Thymus (tissue), 11 donors: Measurements from ENCODE around the gene IGSF3. TPM values are rescaled to one million over a fixed set of nuclear protein-coding genes. Genes with fewer than 3 reads are reported as not detected.
"Not testable (repeated sequence)": the region's sequence is repeated elsewhere in the genome, so short reads cannot be mapped to it uniquely, and the experiment has no call there.

Source experiments
- DNase-seq, 9 donors: peaks; one replicate each; pipeline ENCODE4 v3.0.0-alpha.2; 2013; ENCODE audit warnings: low spot score in 9 of 9, low read depth in 6 of 9, missing footprints in 1 of 9
- H3K27ac ChIP-seq, 2 donors: one replicate each; pipeline ENCODE4 v1.5.1; 2013; ENCODE audit warnings: control low read depth in 1 of 2, low read depth in 1 of 2, low read length in 1 of 2, mild to moderate bottlenecking in 1 of 2, moderate library complexity in 1 of 2
- H3K27me3 ChIP-seq, 2 donors: one replicate each; pipeline ENCODE4 v1.5.1; 2013; ENCODE audit warnings: low read length in 1 of 2; ENCODE audit not compliant: control insufficient read depth in 2 of 2, insufficient read depth in 1 of 2
- H3K36me3 ChIP-seq, 2 donors: one replicate each; pipeline ENCODE4 v1.5.1; 2013; ENCODE audit warnings: low read length in 1 of 2, mild to moderate bottlenecking in 1 of 2, moderate library complexity in 1 of 2; ENCODE audit not compliant: control insufficient read depth in 2 of 2, insufficient read depth in 2 of 2
- H3K4me1 ChIP-seq, 2 donors: one replicate each; pipeline ENCODE4 v1.5.1; 2013; ENCODE audit warnings: low read length in 2 of 2; ENCODE audit not compliant: control insufficient read depth in 2 of 2, insufficient read depth in 2 of 2
- H3K4me3 ChIP-seq, 2 donors: one replicate each; pipeline ENCODE4 v1.5.1; 2013; ENCODE audit warnings: low read length in 2 of 2, control low read depth in 1 of 2, mild to moderate bottlenecking in 1 of 2
- H3K9me3 ChIP-seq, 2 donors: one replicate each; pipeline ENCODE4 v1.5.1; 2013; ENCODE audit warnings: low read length in 1 of 2, mild to moderate bottlenecking in 1 of 2; ENCODE audit not compliant: control insufficient read depth in 2 of 2, insufficient read depth in 1 of 2
- WGBS: extraction: QIAGEN DNeasy Blood & Tissue Kit; methylation state at CpG from one replicate; pipeline ENCODE4 v1.1.7; 2013; 5-methylcytosine and 5-hydroxymethylcytosine counted together
- polyA plus RNA-seq: library from polyadenylated mRNA; stranded (reverse); fragments of 200-250 nt; gene quantifications from one replicate; pipeline ENCODE4 v1.2.3, GENCODE V29; 2013
- total RNA-seq: library from RNA; stranded (reverse); fragments of 120-200 nt; gene quantifications from one replicate; pipeline ENCODE4 v1.2.4, GENCODE V29; 2013
- donor health status: healthy.

IGSF3 gene
- total and polyA plus RNA-seq, 2 donors: 6.4 to 12.5 TPM

- H3K4me3 ChIP-seq, H3K27me3 ChIP-seq, H3K4me1 ChIP-seq, H3K36me3 ChIP-seq, DNase-seq, H3K9me3 ChIP-seq: not testable (repeated sequence)
- peak overlapping the region in 1 of 2 donors; percentile 5 for H3K27ac ChIP-seq
- WGBS: 84% methylated on average over 10 of the region's 10 CpGs
Observed at GRCh38 chr1:116631996-116632925, 35.3 kb downstream of the IGSF3 start.

GRCh38 chr1:116631554-116631953 lies 36.0 kb downstream of the IGSF3 start:
- not testable (repeated sequence) for H3K27ac ChIP-seq, H3K36me3 ChIP-seq, DNase-seq, H3K4me3 ChIP-seq, H3K4me1 ChIP-seq, H3K9me3 ChIP-seq, H3K27me3 ChIP-seq
- WGBS: 91% methylated on average over 2 of the region's 2 CpGs

- WGBS: 76% methylated on average over 2 of the region's 2 CpGs
- H3K27me3 ChIP-seq, H3K9me3 ChIP-seq, H3K36me3 ChIP-seq, H3K4me3 ChIP-seq, DNase-seq, H3K4me1 ChIP-seq, H3K27ac ChIP-seq: not testable (repeated sequence)
Observed at GRCh38 chr1:116630057-116630456, 37.5 kb downstream of the IGSF3 start.

GRCh38 chr1:116629441-116629840 lies 38.1 kb downstream of the IGSF3 start:
- not testable (repeated sequence) for H3K27me3 ChIP-seq, H3K4me3 ChIP-seq, H3K27ac ChIP-seq, DNase-seq, H3K36me3 ChIP-seq, H3K4me1 ChIP-seq, H3K9me3 ChIP-seq
- over 99% methylated on average over 2 of the region's 2 CpGs for WGBS

- Histone ChIP-seq H3K27me3 (no peaks in the 10 kb centered on the region), H3K27ac (no peak overlapping the region), H3K4me3 (no peak overlapping the region), H3K9me3 (no peaks in the 10 kb centered on the region), H3K4me1 (peaks cover 0 to 5% of the 10 kb centered on the region in 2 donors), H3K36me3 (no peaks in the 10 kb centered on the region)
- DNase-seq: no peak
- WGBS: 91% methylated on average over 4 of the region's 4 CpGs
Observed at GRCh38 chr1:116628448-116628847, 39.1 kb downstream of the IGSF3 start.

GRCh38 chr1:116627357-116627756 lies 40.2 kb downstream of the IGSF3 start:
- not testable (repeated sequence) for H3K9me3 ChIP-seq, H3K36me3 ChIP-seq, H3K27me3 ChIP-seq, H3K4me3 ChIP-seq, H3K27ac ChIP-seq, DNase-seq, H3K4me1 ChIP-seq
- WGBS: 95% methylated on average over 7 of the region's 7 CpGs

GRCh38 chr1:116626915-116627314 lies 40.6 kb downstream of the IGSF3 start:
- H3K9me3 ChIP-seq, H3K27me3 ChIP-seq, H3K36me3 ChIP-seq, H3K27ac ChIP-seq, DNase-seq, H3K4me3 ChIP-seq, H3K4me1 ChIP-seq: not testable (repeated sequence)
- WGBS: 90% methylated on average over 7 of the region's 7 CpGs

- not testable (repeated sequence) for H3K27me3 ChIP-seq, DNase-seq, H3K36me3 ChIP-seq, H3K4me1 ChIP-seq, H3K4me3 ChIP-seq, H3K9me3 ChIP-seq, H3K27ac ChIP-seq
- 92% methylated on average over 5 of the region's 5 CpGs for WGBS
Observed at GRCh38 chr1:116625155-116625554, 42.4 kb downstream of the IGSF3 start.

- Histone ChIP-seq H3K36me3 (no peaks in the 10 kb centered on the region), H3K4me1 (no peaks in the 10 kb centered on the region), H3K9me3 (no peaks in the 10 kb centered on the region), H3K4me3 (no peak overlapping the region), H3K27ac (no peak overlapping the region), H3K27me3 (no peaks in the 10 kb centered on the region)
- no peak for DNase-seq
- WGBS: 98% methylated on average over 7 of the region's 7 CpGs
Observed at GRCh38 chr1:116624040-116624439, 43.5 kb downstream of the IGSF3 start.
